ENCODE measurements around the gene IREB2. TPM values are rescaled to one million over a fixed set of nuclear protein-coding genes. Genes with fewer than 3 reads are reported as not detected.

Gene IREB2
- total RNA-seq, 1 donor from 2014 or later, result 23.5 TPM

GRCh38 chr15:78501857-78502256 lies 63.8 kb downstream of the IREB2 start:
- H3K36me3 ChIP-seq (ENCODE audit: control insufficient read depth, insufficient read depth, low read length), result no peaks in the 10 kb centered on the region
- TF ChIP-seq CTCF (IDR thresholded peaks at IDR 0.05; ENCODE audit: insufficient read depth, low read length, poor library complexity, severe bottlenecking), result no peak
- H3K27me3 ChIP-seq (ENCODE audit: control insufficient read depth, insufficient read depth, low read length), result no peaks in the 10 kb centered on the region
- no peak overlapping the region for H3K4me3 ChIP-seq (ENCODE audit: low read depth, low read length)
- no peak for DNase-seq (ENCODE audit: low read depth)

GRCh38 chr15:78502641-78503040 lies 64.6 kb downstream of the IREB2 start:
- H3K4me3 ChIP-seq (ENCODE audit: low read depth, low read length), result no peak overlapping the region
- H3K36me3 ChIP-seq (ENCODE audit: control insufficient read depth, insufficient read depth, low read length), result no peaks in the 10 kb centered on the region
- no peaks in the 10 kb centered on the region for H3K27me3 ChIP-seq (ENCODE audit: control insufficient read depth, insufficient read depth, low read length)
- DNase-seq (ENCODE audit: low read depth), result no peak
- no peak for TF ChIP-seq CTCF (IDR thresholded peaks at IDR 0.05; ENCODE audit: insufficient read depth, low read length, poor library complexity, severe bottlenecking)

- TF ChIP-seq CTCF (IDR thresholded peaks at IDR 0.05; ENCODE audit: insufficient read depth, low read length, poor library complexity, severe bottlenecking), result peak; percentile 7
- Histone ChIP-seq H3K36me3 (ENCODE audit: control insufficient read depth, insufficient read depth, low read length) (no peaks in the 10 kb centered on the region), H3K4me3 (ENCODE audit: low read depth, low read length) (peak within 1 kb of the TSS; percentile 70), H3K27me3 (ENCODE audit: control insufficient read depth, insufficient read depth, low read length) (no peaks in the 10 kb centered on the region)
- peak; percentile 93 for DNase-seq (ENCODE audit: low read depth)
Measured at GRCh38 chr15:78506971-78507830, 69.2 kb downstream of the IREB2 start, which contains the start of gene HYKK. Gene HYKK (plus strand): TSS chr15:78507577. CDS start chr15:78513089, 5,512 bp downstream.

GRCh38 chr15:78507831-78508160 lies 69.8 kb downstream of the IREB2 start:
- no peak for DNase-seq (ENCODE audit: low read depth)
- H3K36me3 ChIP-seq (ENCODE audit: control insufficient read depth, insufficient read depth, low read length), result no peaks in the 10 kb centered on the region
- H3K4me3 ChIP-seq (ENCODE audit: low read depth, low read length), result peak overlapping the region; percentile 70
- H3K27me3 ChIP-seq (ENCODE audit: control insufficient read depth, insufficient read depth, low read length), result no peaks in the 10 kb centered on the region
- TF ChIP-seq CTCF (IDR thresholded peaks at IDR 0.05; ENCODE audit: insufficient read depth, low read length, poor library complexity, severe bottlenecking), result no peak

- DNase-seq (ENCODE audit: low read depth), result no peak
- Histone ChIP-seq H3K36me3 (ENCODE audit: control insufficient read depth, insufficient read depth, low read length) (no peaks in the 10 kb centered on the region), H3K4me3 (ENCODE audit: low read depth, low read length) (peak overlapping the region; percentile 70), H3K27me3 (ENCODE audit: control insufficient read depth, insufficient read depth, low read length) (no peaks in the 10 kb centered on the region)
- TF ChIP-seq CTCF (IDR thresholded peaks at IDR 0.05; ENCODE audit: insufficient read depth, low read length, poor library complexity, severe bottlenecking), result no peak
Measured at GRCh38 chr15:78508272-78508671, 70.3 kb downstream of the IREB2 start.

Data from kidney epithelial cell (primary cell).